Measurements from ENCODE around the gene ALG14.

The ALG14 gene

DNA sequence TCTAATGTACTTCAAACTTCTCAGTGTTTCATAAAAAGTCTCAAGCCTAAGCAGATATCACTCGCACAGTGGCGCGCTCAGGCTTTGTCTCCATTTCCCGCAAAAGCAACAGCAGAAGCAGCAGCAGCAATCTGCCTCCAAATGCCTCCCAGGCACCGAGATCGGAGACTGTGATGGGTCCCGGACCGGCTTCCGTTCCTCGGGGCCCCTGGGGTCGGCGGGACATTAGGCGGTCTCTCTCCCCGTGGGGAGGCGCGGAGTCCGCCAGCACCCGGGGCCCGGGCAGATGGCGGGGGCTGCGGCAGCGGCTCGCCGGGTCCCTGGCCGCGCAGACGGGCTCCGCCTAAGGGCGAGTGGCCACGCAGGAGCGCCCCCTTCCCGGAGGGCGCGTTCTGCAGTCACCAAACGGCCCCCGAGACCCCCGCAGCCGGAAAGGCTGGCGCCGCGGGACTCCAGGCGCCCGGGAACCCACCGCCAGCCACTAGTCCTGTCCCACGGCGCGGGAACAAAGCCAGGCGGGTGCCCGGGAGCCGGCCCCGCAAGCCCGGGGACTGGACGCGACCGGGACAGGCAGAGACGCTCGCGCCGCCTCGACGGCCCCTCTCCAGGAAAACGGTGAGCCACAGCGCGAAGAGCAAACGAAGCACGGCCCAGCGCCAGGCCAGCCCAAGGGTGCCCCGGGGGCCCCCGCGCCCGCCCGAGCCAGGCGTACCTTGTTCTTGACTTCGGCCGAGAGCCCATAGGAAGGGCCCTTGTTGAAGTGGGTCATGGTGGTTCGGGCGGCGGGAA lies 146.4 kb downstream of the ALG14 start:
- DNase-seq: peak; percentile 3

DNA sequence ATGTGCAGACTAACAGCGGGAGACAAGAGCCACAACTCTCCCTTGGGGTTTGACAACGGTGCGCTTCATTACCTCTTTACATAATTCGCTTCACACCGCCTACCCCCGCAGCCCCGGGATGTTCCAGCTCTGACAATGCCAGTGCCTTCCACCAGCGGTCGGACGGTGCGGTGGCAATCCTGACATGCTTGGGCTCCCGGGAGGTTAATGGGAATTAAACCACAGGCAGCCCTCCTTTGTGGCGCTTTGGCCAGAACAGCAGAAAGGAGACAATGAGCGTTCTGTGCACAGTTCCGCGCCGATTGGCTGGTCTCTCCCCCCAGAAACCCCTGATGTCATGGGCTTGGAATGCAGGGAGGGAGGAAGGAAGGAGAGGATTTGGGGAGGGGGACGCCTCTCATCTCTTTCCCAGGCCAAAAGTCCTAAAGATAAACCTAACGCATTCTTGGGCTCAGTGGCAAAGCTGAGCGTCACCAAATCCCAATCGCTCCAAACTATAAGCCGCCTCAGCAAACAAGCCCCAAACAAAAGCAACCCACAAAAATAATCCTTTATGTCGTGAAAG lies 147.1 kb downstream of the ALG14 start:
- DNase-seq: no peak

DNA sequence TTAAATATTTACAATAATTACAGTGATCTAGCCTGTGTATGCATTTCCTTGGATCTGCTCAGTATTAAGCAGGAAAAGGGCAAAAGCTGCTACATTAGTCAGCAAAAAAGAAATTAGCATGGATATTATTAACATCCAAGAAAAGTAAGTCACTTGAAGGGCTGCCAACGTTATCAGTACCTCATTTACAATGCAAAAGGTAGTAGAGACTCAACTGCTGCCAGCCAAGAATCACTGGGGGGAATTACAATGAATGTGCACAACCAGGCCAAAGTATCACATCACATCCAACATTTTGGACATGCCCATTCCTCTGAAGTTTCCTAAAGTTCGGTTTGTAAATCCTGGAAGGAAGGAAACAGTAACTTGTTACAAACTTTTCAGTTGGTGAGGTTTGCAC lies 147.7 kb downstream of the ALG14 start:
- DNase-seq: no peak
